ENCODE data around the gene MYCN.

The MYCN gene

DNA sequence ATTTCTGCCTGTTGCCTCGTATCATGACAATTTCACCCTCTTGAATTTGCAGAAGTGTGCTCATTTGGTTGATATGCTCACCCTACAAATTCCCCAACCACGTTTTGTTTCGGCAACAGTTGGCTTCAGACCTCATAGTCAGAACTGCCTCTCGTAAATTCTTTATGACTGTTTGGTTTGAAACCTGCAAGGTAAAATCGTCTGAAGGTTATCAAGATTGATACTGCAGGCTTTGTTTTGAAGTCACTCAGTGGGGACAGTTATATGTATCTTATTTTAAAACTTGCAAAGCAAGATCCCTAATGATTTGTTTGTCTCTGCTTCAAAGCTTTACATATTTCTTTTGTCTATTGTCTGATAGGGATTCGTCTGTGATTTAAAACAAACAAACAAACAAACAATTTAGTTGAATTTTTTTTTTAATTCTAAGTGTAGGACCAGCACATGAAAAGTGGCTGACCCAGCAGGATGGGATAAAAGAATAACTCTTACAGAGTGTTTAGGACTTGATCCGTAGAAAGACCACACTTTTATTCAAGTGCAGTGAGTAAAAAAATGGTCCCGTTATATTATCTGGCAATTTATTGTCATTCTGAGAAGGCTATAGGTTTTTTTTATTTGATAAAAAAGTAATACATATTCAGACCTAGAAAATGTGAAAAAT lies 45.7 kb upstream of the MYCN start:
- peak overlapping the region; percentile 37; the same call in 1 of the 2 replicates for H3K27ac ChIP-seq
- ChIA-PET POLR2A (ENCODE audit: low non-redundant PET) (no interaction called here), CTCF (no interaction called here)
- no peak for TF ChIP-seq CTCF (conservative IDR thresholded peaks at IDR 0.05; ENCODE audit: low read depth)
- no peak for DNase-seq (ENCODE audit: low spot score)

- CTCF ChIA-PET = no interaction called here
- no peak for DNase-seq (ENCODE audit: low spot score)
- H3K27ac ChIP-seq = no peak overlapping the region
- POLR2A ChIA-PET (ENCODE audit: low non-redundant PET) = no interaction called here
- no peak for TF ChIP-seq CTCF (conservative IDR thresholded peaks at IDR 0.05; ENCODE audit: low read depth)
Measured at GRCh38 chr2:15895615-15896469, 44.5 kb upstream of the MYCN start.

GRCh38 chr2:15896859-15897258 lies 43.5 kb upstream of the MYCN start:
- TF ChIP-seq CTCF (conservative IDR thresholded peaks at IDR 0.05; ENCODE audit: low read depth) = no peak
- ChIA-PET CTCF (no interaction called here), POLR2A (ENCODE audit: low non-redundant PET) (no interaction called here)
- DNase-seq (ENCODE audit: low spot score) = no peak
- no peak overlapping the region for H3K27ac ChIP-seq

DNA sequence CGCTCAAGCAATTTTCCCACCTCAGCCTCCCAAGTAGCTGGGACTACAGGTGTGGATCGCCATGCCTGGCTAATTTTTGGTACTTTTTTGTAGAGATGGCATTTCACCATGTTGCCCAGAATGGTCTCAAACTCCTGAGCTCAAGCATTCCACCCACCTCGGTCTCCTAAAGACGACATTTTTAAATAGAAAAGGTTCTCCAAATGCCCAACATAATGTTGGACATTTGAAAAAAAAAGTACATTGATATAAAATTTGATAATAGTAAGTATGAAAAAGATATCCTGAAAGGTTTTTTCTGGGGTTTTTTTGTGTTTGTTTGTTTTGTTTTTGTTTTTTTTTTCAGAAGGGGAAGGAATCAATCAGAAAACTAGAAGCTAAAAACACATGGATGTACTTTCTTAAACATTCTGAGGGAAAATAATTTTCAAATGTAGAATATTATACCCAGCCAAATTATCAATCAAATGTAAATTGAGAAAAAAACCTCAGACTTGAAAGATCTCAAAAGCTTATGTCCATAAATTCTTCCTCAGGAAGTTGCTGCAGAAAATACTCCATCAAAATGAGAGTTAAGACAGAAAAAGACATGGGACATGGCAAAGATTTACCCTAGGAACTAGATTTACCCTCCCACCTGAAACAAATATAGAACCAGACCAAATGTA lies 42.8 kb upstream of the MYCN start:
- ChIA-PET CTCF (interaction anchor here (0.6 to 0.7 kb wide), 2 partner anchors 13 to 819 kb away, joined by 4 to 6 read pairs; no protein-coding TSS in a partner anchor), POLR2A (ENCODE audit: low non-redundant PET) (no interaction called here)

GRCh38 chr2:15899327-15899612 lies 41.1 kb upstream of the MYCN start:
- no peak for TF ChIP-seq CTCF (conservative IDR thresholded peaks at IDR 0.05; ENCODE audit: low read depth)
- DNase-seq (ENCODE audit: low spot score) = no peak
- CTCF ChIA-PET = no interaction called here
- POLR2A ChIA-PET (ENCODE audit: low non-redundant PET) = no interaction called here
- no peak overlapping the region for H3K27ac ChIP-seq

More for the DNA sequence above, 42.8 kb upstream of the MYCN start:
- no peak for TF ChIP-seq CTCF (conservative IDR thresholded peaks at IDR 0.05; ENCODE audit: low read depth)
- H3K27ac ChIP-seq = no peak overlapping the region
- DNase-seq (ENCODE audit: low spot score) = no peak

DNA sequence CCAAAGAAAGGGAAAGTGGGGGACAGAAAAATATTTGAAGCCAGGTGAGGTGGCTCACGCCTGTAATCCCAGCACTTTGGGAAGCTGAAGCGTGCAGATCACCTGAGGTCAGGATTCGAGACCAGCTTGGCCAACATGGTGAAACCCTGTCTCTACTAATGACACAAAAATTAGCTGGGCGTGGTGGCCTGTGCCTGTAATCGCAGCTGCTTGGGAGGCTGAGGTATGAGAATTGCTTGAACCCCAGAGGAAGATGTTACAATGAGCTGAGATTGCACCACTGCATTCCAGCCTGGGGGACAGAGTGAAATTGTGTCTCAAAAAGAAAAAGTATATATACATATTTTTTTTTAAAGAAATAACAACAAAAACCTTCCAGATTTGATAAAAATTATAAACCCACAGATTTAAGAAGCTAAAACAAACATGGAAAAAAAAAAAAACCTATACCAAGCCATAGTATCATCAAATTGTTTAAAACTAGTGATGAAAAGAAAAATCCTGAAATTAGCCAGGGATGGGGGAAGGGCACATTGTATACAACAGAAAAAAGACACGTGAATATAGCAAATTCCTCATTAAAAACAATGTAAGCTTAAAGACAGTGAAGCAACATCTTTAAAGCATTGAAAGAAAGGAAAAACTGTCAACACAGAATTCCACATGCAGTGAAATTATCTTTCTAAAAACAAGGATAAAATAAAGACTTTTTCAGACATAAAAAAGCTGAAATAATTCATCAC lies 40.4 kb upstream of the MYCN start:
- TF ChIP-seq CTCF (conservative IDR thresholded peaks at IDR 0.05; ENCODE audit: low read depth) = no peak
- ChIA-PET POLR2A (ENCODE audit: low non-redundant PET) (no interaction called here), CTCF (no interaction called here)
- no peak overlapping the region for H3K27ac ChIP-seq
- no peak for DNase-seq (ENCODE audit: low spot score)

All from RWPE1 (cell line).